HCT116 (cell line): ENCODE results near the gene ZNF335. TPM values are rescaled to one million over a fixed set of nuclear protein-coding genes. Genes with fewer than 3 reads are reported as not detected.

Experiments
- ATAC-seq: fragments of 200-7000 bp; cut with Tn5 transposase; 2 replicates; pipeline ENCODE4 v1.9.1; 2020; ENCODE audit warnings: mild to moderate bottlenecking, moderate library complexity
- BruUV-seq: library from RNA; stranded (reverse); fragments of 400-500 nt; replicated peaks from 2 replicates; lab custom pipeline; 2021; lab: Mats Ljungman, UMichigan
- CTCF ChIA-PET: fragments of 300-600 bp; sonication (Branson Sonifier 250); formaldehyde crosslinking; loops from one replicate; lab custom pipeline; 2021; ENCODE audit warnings: antibody characterized with exemption; lab: Charles Lee
- POLR2A ChIA-PET: fragments of 300-600, 350-600 bp; sonication (Branson Sonifier 250); formaldehyde crosslinking; loops from one replicate; lab custom pipeline; 2021; ENCODE audit warnings: antibody characterized with exemption; lab: Charles Lee
- RAD21 ChIA-PET, 2 experiments: fragments of 300-600 bp; sonication (Branson Sonifier 250); formaldehyde crosslinking; loops; one replicate each; lab custom pipeline; 2023; ENCODE audit warnings: low total read pairs in 2 of 2; ENCODE audit not compliant: uncharacterized antibody in 2 of 2, unreplicated experiment in 2 of 2, low non-redundant PET in 1 of 2; lab: Charles Lee
- DNase-seq: peaks from one replicate; pipeline ENCODE4 v3.0.0-alpha.2; 2010; ENCODE audit warnings: low read depth, low spot score
- H2AFZ ChIP-seq: fragments of 200-600 bp; shearing (Covaris generic), sonication (generic); 2 replicates; pipeline ENCODE4 v1.6.1; 2017; ENCODE audit warnings: low read depth, mixed run types, mixed read lengths, antibody characterized with exemption, low read length; ENCODE audit not compliant: poor library complexity, severe bottlenecking
- H3K27ac ChIP-seq: 2 replicates; pipeline ENCODE4 v1.5.1; 2012; ENCODE audit warnings: low read depth, low read length
- H3K27me3 ChIP-seq: fragments of 200-600 bp; sonication (generic); 2 replicates; pipeline ENCODE4 v1.6.1; 2016; ENCODE audit warnings: mixed run types, low read length, mixed read lengths; ENCODE audit not compliant: insufficient read depth
- H3K36me3 ChIP-seq, 2 experiments: fragments of 200-500 bp in 1 of 2; fragments of 200-600 bp in 1 of 2; sonication (Bioruptor generic) in 1 of 2; sonication (generic) in 1 of 2; 2 replicates each; pipeline versions ENCODE4 v1.5.1 to v1.6.1; 2014 to 2016; ENCODE audit warnings: low read length in 2 of 2, inconsistent platforms in 1 of 2, mixed read lengths in 1 of 2, mixed run types in 1 of 2; ENCODE audit not compliant: insufficient read depth in 2 of 2, control insufficient read depth in 1 of 2
- H3K4me1 ChIP-seq, 2 experiments: fragments of 200-600 bp in 1 of 2; sonication (generic) in 1 of 2; 2 replicates each; pipeline versions ENCODE4 v1.5.1 to v1.6.1; 2012 to 2017; ENCODE audit warnings: low read length in 2 of 2, inconsistent platforms in 1 of 2, mild to moderate bottlenecking in 1 of 2, mixed read lengths in 1 of 2, mixed run types in 1 of 2, moderate library complexity in 1 of 2; ENCODE audit not compliant: insufficient read depth in 2 of 2, control insufficient read depth in 1 of 2
- H3K4me2 ChIP-seq: fragments of 200-600 bp; sonication (generic); 2 replicates; pipeline ENCODE4 v1.6.1; 2017; ENCODE audit warnings: mixed run types, low read length, mixed read lengths
- H3K4me3 ChIP-seq, 2 experiments: fragments of 200-600 bp in 1 of 2; sonication (generic) in 1 of 2; replicated peaks in 1 of 2; 2 replicates each; pipeline ENCODE4 v1.5.1; 2011 to 2016; ENCODE audit warnings: low read length in 2 of 2, control low read depth in 1 of 2, low read depth in 1 of 2, mild to moderate bottlenecking in 1 of 2, mixed read lengths in 1 of 2, mixed run types in 1 of 2
- H3K79me2 ChIP-seq: fragments of 200-600 bp; sonication (generic); 2 replicates; pipeline ENCODE4 v1.6.1; 2017; ENCODE audit warnings: mild to moderate bottlenecking, mixed run types, low read length, moderate library complexity, mixed read lengths; ENCODE audit not compliant: insufficient read depth
- H3K9ac ChIP-seq: fragments of 200-600 bp; sonication (generic); 2 replicates; pipeline ENCODE4 v1.6.1; 2016; ENCODE audit warnings: low read length, mixed read lengths
- H3K9me2 ChIP-seq: fragments of 200-600 bp; sonication (generic), shearing (Covaris generic); 2 replicates; pipeline ENCODE4 v1.6.1; 2017; ENCODE audit warnings: mixed run types, mild to moderate bottlenecking, moderate library complexity; ENCODE audit not compliant: insufficient read depth
- H3K9me3 ChIP-seq, 2 experiments: fragments of 200-500 bp in 1 of 2; fragments of 200-600 bp in 1 of 2; sonication (Bioruptor generic) in 1 of 2; sonication (generic) in 1 of 2; 2 replicates each; pipeline ENCODE4 v1.6.1; 2014 to 2017; ENCODE audit warnings: low read length in 2 of 2, mixed read lengths in 2 of 2, inconsistent platforms in 1 of 2, low read depth in 1 of 2, mild to moderate bottlenecking in 1 of 2, mixed run types in 1 of 2, moderate library complexity in 1 of 2; ENCODE audit not compliant: control insufficient read depth in 1 of 2, insufficient read depth in 1 of 2
- H4K20me1 ChIP-seq: fragments of 200-600 bp; sonication (generic), shearing (Covaris generic); 2 replicates; pipeline ENCODE4 v1.6.1; 2017; ENCODE audit warnings: mixed run types, mild to moderate bottlenecking, moderate library complexity; ENCODE audit not compliant: insufficient read depth
- ATF3 ChIP-seq: IDR thresholded peaks from 2 replicates; pipeline ENCODE4 v1.6.1; 2012
- EGR1 ChIP-seq: IDR thresholded peaks from 2 replicates; pipeline ENCODE4 v1.6.1; 2012; ENCODE audit warnings: low read depth
- FOSL1 ChIP-seq: IDR thresholded peaks from 2 replicates; pipeline ENCODE4 v1.6.1; 2012; ENCODE audit warnings: low read depth
- JUND ChIP-seq: IDR thresholded peaks from 2 replicates; pipeline ENCODE4 v1.6.1; 2012
- REST ChIP-seq: IDR thresholded peaks from 2 replicates; pipeline ENCODE4 v1.6.1; 2012; ENCODE audit warnings: low read depth
- ZBTB33 ChIP-seq: IDR thresholded peaks from 2 replicates; pipeline ENCODE4 v1.6.1; 2011; ENCODE audit warnings: mild to moderate bottlenecking, low read length, moderate library complexity; ENCODE audit not compliant: insufficient replicate concordance; ENCODE audit errors: extremely low read depth
- ZFX ChIP-seq: fragments of 450-650 bp; IDR thresholded peaks from 2 replicates; pipeline ENCODE4 v1.6.1; 2017
- intact Hi-C: fragments of 100-400 bp; cut with micrococcal nuclease; formaldehyde crosslinking; loops from 2 replicates; pipeline ENCODE4 v1.10.0; 2022
- total RNA-seq: library from RNA; stranded (reverse); gene quantifications from one replicate; pipeline ENCODE4 v1.2.1, GENCODE V29; 2021; ENCODE audit not compliant: unreplicated experiment

Gene ZNF335
- total RNA-seq, 1 experiment from 2014 or later = 20.8 TPM

GRCh38 chr20:46004889-46005473 lies 33.0 kb upstream of the ZNF335 start:
- intact Hi-C loops = no loop called here
- H3K4me1 ChIP-seq = peaks cover 3 to 6% of the 10 kb centered on the region in 2 experiments; a peak in 3 of 4 replicates
- POLR2A ChIA-PET = interaction anchor here (1.8 kb wide), 1 partner anchor 9 kb away, joined by 5 read pairs; no protein-coding TSS in a partner anchor
- H3K9ac ChIP-seq = no peak overlapping the region
- no peak overlapping the region for H3K27ac ChIP-seq
- no peak overlapping the region for H2AFZ ChIP-seq
- no TSS peak for BruUV-seq
- H3K9me2 ChIP-seq = no peaks in the 10 kb centered on the region
- DNase-seq = no peak
- CTCF ChIA-PET = interaction anchor here (2.1 kb wide), 1 partner anchor 18 kb away, joined by 7 read pairs; no protein-coding TSS in a partner anchor
- no peaks in the 10 kb centered on the region for H3K9me3 ChIP-seq
- no peaks in the 10 kb centered on the region for H3K36me3 ChIP-seq
- no peaks in the 10 kb centered on the region for H3K79me2 ChIP-seq
- H3K4me2 ChIP-seq = no peak overlapping the region
- peaks cover 5% of the 10 kb centered on the region; the same call in 1 of the 2 replicates for H3K27me3 ChIP-seq
- no peak for TF ChIP-seq ZFX
- no peak for TF ChIP-seq EGR1
- TF ChIP-seq REST = no peak
- no peak for TF ChIP-seq FOSL1
- TF ChIP-seq ATF3 = no peak
- TF ChIP-seq ZBTB33 = no peak
- TF ChIP-seq JUND = no peak
- TF ChIP-seq, all 23 proteins: peak for 0
- RAD21 ChIA-PET = no interaction called here
- no peak overlapping the region for H3K4me3 ChIP-seq
- ATAC-seq = no peak
- no peaks in the 10 kb centered on the region for H4K20me1 ChIP-seq
